HG03565 (cell line): ENCODE data around the gene ZXDC.

Experiments
- ATAC-seq: cut with Tn5 transposase; IDR thresholded peaks from one replicate; pipeline ENCODE4 v1.9.1; 2021; ENCODE audit warnings: mild to moderate bottlenecking, moderate library complexity; ENCODE audit not compliant: unreplicated experiment

ZXDC gene, protein sequence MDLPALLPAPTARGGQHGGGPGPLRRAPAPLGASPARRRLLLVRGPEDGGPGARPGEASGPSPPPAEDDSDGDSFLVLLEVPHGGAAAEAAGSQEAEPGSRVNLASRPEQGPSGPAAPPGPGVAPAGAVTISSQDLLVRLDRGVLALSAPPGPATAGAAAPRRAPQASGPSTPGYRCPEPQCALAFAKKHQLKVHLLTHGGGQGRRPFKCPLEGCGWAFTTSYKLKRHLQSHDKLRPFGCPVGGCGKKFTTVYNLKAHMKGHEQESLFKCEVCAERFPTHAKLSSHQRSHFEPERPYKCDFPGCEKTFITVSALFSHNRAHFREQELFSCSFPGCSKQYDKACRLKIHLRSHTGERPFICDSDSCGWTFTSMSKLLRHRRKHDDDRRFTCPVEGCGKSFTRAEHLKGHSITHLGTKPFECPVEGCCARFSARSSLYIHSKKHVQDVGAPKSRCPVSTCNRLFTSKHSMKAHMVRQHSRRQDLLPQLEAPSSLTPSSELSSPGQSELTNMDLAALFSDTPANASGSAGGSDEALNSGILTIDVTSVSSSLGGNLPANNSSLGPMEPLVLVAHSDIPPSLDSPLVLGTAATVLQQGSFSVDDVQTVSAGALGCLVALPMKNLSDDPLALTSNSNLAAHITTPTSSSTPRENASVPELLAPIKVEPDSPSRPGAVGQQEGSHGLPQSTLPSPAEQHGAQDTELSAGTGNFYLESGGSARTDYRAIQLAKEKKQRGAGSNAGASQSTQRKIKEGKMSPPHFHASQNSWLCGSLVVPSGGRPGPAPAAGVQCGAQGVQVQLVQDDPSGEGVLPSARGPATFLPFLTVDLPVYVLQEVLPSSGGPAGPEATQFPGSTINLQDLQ

DNA sequence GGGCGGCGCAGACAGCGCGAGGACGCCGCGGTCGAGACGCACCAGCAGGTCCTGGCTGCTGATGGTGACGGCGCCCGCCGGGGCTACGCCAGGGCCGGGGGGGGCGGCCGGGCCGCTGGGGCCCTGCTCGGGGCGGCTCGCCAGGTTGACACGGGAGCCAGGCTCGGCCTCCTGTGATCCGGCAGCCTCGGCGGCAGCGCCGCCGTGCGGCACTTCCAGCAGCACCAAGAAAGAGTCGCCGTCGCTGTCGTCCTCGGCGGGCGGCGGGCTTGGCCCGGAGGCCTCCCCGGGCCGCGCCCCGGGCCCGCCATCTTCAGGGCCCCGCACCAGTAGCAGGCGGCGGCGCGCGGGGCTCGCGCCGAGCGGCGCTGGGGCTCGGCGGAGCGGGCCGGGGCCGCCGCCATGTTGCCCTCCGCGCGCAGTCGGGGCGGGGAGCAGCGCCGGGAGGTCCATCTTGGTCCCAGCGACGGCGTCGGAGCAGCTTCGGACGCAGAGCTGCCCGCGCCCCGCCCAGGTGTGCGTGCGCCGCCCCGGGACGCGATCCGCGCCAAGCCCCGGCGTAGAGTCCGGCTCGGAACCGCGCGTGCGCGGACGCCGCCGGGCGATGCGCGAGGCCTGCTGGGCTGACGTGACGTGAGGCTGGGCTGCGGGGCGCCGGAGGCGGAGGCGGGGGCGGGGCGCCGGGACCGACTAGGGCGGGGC is at the start of gene ZXDC:
TSS of gene ZXDC (minus strand) at position 479 of the 702 bp plus-strand sequence. CDS start at position 453, 26 bp downstream.
- peak; percentile 68 for ATAC-seq

DNA sequence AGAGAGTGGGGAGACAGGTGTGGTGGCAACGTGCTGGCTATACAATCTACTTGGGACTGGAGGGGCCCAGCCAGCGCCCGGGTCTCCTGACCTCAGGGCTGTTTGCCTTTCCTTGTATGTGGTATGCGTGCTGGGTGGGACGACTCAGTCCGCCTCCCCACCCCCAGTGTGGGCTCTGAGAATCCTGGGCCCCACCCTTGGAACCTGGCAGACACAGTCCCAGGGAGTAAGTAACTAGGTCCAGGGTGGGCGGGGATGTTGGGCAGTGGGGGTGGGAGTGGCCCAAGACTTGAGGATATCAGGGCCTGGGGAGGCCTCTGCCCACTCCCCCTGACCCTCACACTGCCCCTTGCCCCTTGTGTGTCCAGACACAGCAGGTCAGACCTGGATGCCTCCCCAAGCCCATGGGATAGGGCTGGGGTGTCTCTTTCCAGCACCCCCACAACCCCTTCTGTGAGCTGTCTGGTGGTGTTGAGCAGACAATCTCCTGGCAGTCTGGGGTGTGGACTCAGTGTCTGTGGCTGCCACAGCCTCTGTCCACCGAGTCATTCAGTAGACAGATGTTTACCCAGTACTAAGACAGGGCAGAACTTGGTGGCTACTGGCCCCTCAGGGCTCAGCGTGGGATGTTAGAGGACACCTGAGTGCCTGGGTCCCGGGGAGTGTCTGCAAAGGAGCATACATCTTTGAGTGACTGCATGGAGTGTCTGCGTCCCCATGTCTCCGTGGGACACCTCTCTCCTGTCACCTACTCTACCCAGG is 49.6 kb upstream of the ZXDC start:
- ATAC-seq: no peak

DNA sequence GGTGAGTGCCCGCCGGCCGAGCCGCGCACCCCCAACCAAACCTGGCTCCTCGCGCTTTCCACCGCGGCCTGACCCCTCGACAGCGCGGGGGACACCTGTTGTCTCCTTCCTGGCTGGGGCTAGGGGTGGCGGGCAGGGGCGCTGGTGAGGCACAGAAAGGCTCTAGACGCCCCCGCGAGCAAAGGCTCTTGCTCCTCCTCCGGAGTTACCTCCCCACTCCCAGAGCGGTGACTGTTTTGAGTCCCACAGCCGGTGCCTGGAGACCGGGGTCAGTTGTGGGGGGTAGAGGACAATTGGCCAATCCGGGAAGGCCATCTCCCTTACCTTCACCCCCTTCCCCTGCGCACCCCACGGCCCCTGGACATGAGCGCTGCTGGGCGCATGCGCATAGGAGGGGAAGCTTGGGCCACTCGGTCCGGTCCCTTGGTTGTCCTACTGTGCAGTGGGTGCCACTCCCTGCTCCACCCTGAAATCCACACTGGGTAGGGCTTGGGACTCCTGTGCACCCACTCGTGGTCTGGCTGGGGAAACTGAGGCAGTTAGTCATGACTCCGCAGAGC is 48.8 kb upstream of the ZXDC start:
- no peak for ATAC-seq

DNA sequence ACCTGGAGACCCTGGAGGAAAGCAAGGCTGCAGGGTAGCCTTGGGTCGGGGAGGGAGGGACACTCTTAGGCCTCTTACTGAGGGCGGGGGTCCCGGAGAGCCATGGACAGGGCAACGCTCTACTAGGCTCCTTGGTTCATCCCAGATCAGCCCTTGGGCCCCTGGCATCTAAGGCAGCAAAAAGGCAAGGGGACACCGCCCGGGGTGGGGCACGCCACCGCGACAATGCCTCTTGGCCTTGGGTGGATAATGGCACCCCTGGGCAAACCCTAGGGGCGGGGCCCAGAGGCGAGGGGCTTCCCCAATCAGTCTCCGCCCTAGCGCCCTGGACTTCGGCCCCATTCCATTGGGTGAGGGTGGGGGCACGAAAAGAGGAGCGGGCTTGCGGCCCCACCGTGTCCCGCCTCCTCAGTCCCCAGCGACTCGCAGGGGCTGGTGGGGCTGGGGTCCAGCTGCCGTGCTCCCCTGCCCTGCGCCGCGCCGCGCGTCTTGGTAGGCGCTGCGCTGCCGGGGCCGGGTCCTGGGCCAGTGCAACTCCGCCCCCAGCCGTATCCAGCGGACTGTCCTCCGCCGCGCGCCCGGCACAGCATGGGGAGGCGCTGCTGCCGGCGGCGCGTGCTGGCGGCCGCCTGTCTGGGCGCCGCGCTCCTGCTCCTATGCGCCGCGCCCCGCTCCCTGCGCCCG is 48.2 kb upstream of the ZXDC start, which contains the start of gene CHST13:
TSS of gene CHST13 (plus strand) at position 411 of the 684 bp plus-strand sequence. CDS start at position 589, 178 bp downstream.
- no peak for ATAC-seq

DNA sequence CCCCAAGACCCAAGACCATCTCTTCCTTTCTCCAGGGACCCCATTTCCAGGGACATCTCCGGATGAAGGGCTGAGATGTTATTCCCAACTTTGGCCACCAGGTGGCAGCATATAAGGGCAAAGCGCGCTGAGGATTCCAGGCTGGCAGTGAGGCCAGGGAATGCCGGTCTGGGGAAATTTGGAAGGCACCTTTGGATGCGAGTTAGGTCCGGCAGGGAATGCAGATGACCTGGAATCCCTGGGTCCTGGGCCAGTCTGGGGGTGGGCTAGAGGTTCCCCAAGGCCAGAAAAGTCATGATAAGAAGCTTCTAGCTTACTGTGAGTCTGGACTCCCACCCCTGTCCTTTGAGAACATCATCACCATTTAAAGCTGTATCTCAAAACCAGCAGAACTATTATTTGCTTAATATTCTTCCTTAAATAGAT is 46.7 kb upstream of the ZXDC start:
- no peak for ATAC-seq

DNA sequence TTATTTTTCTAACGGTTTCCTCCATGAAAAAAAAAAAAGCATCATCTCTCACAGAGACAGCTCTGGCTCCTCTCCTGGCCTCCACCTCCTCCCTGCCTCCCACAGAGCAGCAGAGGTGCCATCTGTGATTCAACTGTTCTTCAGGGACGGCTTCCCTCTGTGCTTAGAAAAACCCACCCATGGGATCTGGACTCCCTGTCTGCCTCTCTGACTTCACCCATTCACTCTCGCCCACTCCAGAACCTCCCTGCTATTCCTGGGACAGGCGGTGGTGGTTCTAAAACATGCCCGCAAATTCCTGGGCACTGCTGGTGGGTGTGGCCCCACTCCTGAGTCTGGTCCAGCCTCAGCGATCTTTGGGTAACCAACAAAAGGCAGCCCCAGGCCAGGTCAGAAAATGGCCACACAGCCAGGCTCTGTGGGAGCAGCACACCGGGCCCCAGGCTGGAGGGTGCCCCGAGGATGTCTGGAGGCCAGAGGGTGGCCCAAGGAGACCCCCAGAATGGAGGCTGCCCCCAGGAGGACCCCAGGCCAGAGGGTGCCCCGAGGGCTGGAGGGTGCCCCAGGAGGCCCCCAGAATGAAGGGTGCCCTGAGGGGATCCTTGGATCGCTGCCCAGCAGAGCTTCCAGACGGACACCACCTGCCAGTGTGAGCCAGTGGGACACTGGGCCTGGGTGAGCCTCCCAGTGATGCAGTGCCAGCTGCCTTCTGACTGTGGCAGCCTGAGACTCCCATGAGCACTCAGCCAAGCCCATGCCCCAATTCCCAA is 45.6 kb upstream of the ZXDC start:
- ATAC-seq: no peak

DNA sequence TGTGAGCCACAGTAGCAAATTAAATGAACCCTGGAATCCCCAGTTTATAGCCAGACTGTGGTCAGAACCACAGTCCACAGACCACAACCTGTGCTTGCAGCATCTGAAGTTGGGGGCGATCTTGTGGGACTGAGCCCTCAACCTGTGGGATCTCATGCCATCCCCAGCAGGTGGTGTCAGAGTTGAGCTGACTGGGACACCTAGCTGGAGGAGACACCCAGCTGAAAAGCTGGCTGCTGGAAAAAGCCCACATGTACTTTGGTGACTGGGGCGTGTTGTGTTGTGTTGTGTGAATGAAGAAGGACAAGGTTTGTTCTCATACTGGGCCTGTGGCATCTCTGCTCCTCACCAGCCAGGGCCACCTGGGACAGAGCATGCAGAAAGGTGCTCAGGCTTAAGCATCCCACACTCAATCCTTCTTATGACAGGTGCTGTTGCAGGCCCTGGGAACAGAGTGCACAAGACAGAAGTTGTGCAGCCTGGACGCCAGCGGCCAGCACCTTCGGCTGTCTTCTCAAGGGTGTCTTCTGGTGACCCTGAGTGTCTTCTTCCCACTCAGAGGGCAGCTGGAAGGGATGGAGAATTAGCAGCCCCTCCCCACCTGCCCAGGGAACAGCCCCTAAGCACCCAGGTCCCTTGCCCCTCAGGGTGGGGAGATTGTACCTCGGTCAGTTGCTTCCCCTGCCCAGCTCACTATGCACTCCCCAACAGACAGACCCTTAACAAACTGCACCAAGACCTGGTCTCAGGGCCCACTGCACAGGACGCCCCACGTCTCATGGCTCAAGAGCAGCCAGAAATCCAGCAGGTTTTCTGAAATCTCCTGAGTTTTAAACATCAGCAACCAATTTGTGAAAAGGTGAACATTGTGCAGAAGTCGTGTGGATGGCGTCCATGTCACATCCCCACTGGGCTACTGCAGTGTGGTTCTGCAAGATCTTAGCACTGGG is 44.1 kb upstream of the ZXDC start:
- no peak for ATAC-seq

DNA sequence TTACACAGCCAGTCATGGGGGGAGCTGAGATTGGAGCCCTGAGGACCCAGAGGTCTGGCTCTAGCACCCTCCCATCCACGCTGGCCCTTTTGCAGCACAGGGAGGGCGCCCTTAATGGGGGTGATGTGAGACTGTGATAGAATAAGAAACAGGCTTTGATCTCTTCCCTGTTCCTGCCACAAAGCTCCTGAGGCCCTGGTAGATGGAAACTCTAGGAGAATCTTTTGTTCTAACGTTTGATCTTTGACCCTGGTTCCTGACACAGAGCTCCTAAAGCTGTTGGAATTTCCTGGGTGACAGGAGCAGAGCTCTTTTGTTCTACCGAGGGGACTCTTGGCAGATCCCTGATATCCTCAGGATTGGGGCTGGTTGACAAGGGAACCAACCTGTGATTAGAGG is 43.1 kb upstream of the ZXDC start:
- no peak for ATAC-seq

DNA sequence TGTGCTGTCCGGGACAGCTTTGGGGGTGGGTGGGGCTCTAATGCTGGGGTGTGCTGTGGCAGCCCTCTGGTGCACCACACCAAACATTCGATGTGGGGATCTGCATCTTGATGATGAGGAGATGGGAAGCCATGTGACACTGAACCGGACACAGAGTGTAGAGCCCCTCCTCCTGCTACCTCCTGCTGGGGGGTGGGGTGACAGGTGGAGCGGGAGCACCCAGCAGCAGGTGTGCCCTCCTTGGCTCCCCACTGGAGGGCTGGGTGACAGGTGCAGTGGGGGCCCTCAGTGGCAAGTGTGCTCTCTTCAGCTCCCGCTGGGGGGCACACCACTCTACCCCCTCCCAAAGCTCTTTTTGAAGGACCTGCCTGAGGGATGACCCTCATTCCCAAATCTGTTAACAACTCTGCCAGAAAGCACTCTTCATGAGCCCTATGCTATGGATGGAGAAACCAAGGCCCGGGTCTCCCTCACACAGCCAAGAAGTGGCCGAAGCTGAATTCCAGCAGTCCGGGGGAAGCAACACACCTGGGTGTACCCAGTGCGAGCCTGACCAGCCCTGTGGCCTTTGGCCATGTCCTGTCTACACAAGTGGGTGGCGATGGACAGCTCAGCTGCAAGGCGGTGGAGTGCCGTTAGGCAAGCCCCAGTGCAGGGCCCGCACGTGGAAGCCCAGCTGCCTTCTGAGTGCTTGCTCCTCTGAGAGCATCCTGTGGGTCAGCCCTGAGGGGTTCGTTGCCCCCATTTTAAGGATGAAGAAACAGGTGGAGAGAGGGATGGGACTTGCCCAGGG is 42.5 kb upstream of the ZXDC start:
- ATAC-seq: no peak

DNA sequence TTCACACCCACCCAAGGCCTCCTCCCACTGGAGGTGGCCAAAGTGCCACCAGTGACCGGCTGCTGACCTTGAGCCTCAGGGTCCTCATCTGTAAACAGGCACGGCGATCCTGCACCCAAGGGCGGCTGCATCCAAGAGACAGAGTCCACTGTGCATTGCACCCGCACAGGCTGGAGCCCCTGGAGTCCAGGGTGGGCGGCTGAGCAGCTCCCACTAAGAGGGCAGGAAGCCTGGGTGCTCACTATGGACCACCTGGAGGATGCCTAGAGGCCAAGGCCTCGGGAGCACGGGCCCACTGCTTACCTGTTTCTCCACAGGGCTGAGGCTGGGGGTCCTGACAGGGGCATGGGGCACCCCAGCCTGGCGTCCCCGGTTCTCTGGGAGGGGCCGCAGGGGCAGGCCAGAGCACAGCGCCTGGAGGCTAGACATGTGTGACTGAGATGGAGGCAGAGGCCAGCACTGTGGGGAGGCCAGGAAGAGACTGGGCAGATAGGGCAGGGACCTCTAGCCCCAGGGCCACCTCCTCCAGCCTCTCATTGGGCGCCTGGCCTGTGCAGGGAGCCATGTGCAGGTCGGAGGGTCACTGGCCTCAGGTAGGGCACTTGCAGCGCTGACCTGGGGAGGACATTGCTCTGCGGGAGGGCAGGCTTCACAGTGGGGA is 41.7 kb upstream of the ZXDC start, which contains the start of gene UROC1:
TSS of gene UROC1 (minus strand) at position 483 of the 661 bp plus-strand sequence. CDS start at position 429, 54 bp downstream.
- no peak for ATAC-seq

DNA sequence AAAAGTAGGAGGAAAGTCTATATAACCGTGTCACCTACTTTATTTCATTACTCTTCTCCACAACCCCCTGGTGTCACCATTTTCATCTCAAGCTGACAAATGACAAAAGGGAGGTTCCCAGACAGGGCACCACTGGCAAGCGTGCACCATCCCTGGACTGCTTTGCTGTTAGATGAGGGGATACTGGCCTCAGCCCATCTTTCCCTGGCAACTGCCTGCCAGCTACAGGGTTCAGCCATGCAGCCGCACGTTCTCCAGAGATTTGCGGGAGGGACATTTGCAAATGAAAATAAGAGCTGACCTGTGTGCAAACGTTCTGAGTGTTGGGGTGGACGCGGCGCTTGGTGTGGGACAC is 41.2 kb upstream of the ZXDC start:
- ATAC-seq: no peak

DNA sequence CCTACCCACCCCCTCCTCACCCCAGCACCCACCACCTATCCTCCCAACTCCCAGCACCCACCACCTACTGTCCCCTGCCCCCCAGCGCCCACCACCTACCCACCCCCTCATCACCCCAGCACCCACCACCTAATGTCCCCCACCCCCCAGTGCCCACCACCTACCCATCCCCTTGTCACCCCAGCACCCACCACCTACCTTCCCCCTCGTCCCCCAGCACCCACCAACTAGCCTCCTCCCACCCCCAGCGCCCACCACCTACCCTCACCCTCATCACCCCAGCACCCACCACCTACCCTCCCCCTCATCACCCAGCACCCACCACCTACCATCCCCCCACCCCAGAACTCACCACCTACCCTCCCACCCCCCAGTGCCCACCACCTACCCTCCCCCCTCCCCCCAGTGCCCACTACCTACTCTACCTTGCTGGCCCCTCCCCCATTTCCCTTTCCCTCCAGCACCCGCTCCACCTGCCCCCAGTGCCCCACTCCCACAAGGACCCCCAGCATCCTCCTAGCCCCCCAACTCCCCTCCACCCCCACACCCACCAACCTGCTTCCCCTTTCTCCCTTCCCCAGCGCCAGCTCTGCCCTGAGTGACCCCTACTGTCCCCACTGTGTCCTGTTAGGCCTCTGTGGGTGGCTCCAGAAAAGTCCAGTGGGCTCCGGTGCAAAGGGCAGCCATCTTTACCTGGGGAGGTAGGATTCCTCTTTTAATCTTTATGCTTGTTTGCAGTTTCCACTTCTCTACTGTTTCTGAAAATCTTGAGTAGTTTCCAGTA is 40.7 kb upstream of the ZXDC start:
- no peak for ATAC-seq

DNA sequence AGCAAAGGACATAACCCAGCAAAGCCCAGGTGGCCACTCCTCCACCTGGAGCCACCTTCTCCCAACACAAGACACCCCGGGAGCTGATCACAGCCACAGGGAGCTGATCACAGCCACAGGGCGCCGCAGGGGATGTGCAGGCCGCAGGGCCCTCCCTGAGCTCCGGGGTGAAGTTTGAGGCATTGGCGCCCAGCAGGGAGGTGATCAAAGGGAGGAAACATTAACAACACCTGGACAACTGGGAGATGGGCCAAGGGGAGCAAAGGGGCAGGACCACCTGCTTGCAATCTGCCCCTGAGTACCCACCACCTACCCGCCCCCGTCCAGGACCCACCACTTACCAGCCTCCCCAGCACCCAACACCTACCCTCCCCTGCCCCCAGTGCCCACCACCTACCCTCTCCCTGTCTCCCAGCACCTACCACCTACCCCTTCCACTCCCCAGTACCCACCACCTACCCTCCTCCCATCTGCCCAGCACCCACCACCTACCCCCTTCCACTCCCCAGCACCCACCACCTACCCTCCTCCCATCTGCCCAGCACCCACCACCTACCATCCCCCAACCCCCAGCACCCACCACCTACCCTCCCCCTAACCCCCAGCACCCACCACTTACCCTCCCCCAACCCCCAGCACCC is 39.5 kb upstream of the ZXDC start:
- ATAC-seq: no peak

DNA sequence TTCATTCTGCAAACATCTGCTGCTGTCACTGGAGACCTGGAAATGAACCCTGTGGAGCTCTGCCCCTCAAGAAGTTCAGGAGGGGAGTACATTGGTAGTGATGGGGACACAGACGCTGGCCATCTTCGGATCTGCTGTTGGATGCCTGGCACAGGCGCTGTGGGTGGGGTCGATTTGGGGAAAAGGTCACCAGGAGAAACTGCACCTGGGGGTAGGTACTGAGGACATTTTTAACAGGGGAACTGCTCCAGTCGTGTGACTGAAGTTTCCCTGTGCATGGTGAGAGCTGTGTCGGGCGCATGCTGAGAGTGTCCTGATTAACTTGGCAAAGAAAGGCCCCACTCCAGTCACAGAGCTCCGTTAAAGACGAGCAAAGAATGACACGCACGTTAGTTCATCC is 38.5 kb upstream of the ZXDC start:
- no peak for ATAC-seq
